HepG2 (cell line): Measurements from ENCODE around the gene GNG3. TPM values are rescaled to one million over a fixed set of nuclear protein-coding genes. Genes with fewer than 3 reads are reported as not detected.
A peak's percentile ranks its signal among the peaks of the same experiment; 100 is the strongest.

ENCODE experiments used
- CHD2 ChIP-seq: IDR thresholded peaks from 2 replicates; pipeline ENCODE4 v1.6.1; 2011; ENCODE audit warnings: low read depth, low read length, improper control_type of control experiment
- CREB1 ChIP-seq, 2 experiments: fragments of 450-650 bp in 1 of 2; IDR thresholded peaks; 2 replicates each; pipeline ENCODE4 v1.6.1; 2016 to 2017; ENCODE audit warnings: control low read depth in 1 of 2, mild to moderate bottlenecking in 1 of 2, missing compliant biosample characterization in 1 of 2, missing genetic modification characterization in 1 of 2
- DDIT3 ChIP-seq: sonication (generic); formaldehyde crosslinking; IDR thresholded peaks from 2 replicates; pipeline ENCODE4 v1.4.0; 2020; ENCODE audit warnings: mild to moderate bottlenecking, missing genetic modification reagents
- FOSL2 ChIP-seq: sonication (generic); formaldehyde crosslinking; IDR thresholded peaks from 2 replicates; pipeline ENCODE4 v1.4.0; 2020; ENCODE audit warnings: missing genetic modification reagents
- MAZ ChIP-seq, 2 experiments: sonication (generic) in 1 of 2; formaldehyde crosslinking in 1 of 2; IDR thresholded peaks; 2 replicates each; pipeline versions ENCODE4 v1.5.0 to v1.6.1; 2012 to 2020; ENCODE audit warnings: low read depth in 2 of 2, mild to moderate bottlenecking in 2 of 2, borderline replicate concordance in 1 of 2, improper control_type of control experiment in 1 of 2, low read length in 1 of 2, missing genetic modification reagents in 1 of 2, moderate library complexity in 1 of 2
- NBN ChIP-seq: fragments of 450-650 bp; conservative IDR thresholded peaks from 2 replicates; pipeline ENCODE4 v1.6.1; 2017
- NR2F6 ChIP-seq, 2 experiments: IDR thresholded peaks; 2 replicates each; pipeline ENCODE4 v1.6.1; 2016; ENCODE audit warnings: antibody characterized with exemption in 1 of 2, mild to moderate bottlenecking in 1 of 2
- PHB2 ChIP-seq: fragments of 450-650 bp; IDR thresholded peaks from 2 replicates; pipeline ENCODE4 v1.6.1; 2018; ENCODE audit not compliant: partially characterized antibody
- PHF8 ChIP-seq: sonication (generic); formaldehyde crosslinking; IDR thresholded peaks from 2 replicates; pipeline ENCODE4 v1.5.0; 2020; ENCODE audit warnings: missing genetic modification reagents
- PRDM10 ChIP-seq: sonication (generic); formaldehyde crosslinking; IDR thresholded peaks from 2 replicates; pipeline ENCODE4 v1.4.0; 2020; ENCODE audit warnings: low read depth, missing genetic modification reagents
- SATB2 ChIP-seq: sonication (generic); formaldehyde crosslinking; IDR thresholded peaks from 2 replicates; pipeline ENCODE4 v1.5.0; 2020; ENCODE audit warnings: missing genetic modification reagents
- SMAD1 ChIP-seq: sonication (generic); formaldehyde crosslinking; IDR thresholded peaks from 2 replicates; pipeline ENCODE4 v1.4.0; 2020; ENCODE audit warnings: missing genetic modification reagents, low read depth, mild to moderate bottlenecking, borderline replicate concordance
- SP2 ChIP-seq: sonication (generic); formaldehyde crosslinking; IDR thresholded peaks from 2 replicates; pipeline ENCODE4 v1.5.1; 2020; ENCODE audit warnings: mild to moderate bottlenecking, missing genetic modification reagents
- TBX2 ChIP-seq: sonication (generic); formaldehyde crosslinking; IDR thresholded peaks from 2 replicates; pipeline ENCODE4 v1.5.0; 2020; ENCODE audit warnings: missing genetic modification reagents, mild to moderate bottlenecking, borderline replicate concordance
- TERF1 ChIP-seq: sonication (generic); formaldehyde crosslinking; IDR thresholded peaks from 2 replicates; pipeline ENCODE4 v1.8.0; 2022; ENCODE audit warnings: mild to moderate bottlenecking, missing genetic modification reagents, moderate library complexity
- TOPORS ChIP-seq: sonication (generic); formaldehyde crosslinking; IDR thresholded peaks from 2 replicates; pipeline ENCODE4 v1.8.0; 2023; ENCODE audit warnings: mild to moderate bottlenecking, missing genetic modification reagents
- WIZ ChIP-seq: sonication (generic); formaldehyde crosslinking; IDR thresholded peaks from 2 replicates; pipeline ENCODE4 v1.5.1; 2020; ENCODE audit warnings: mild to moderate bottlenecking, missing genetic modification reagents
- ZBTB42 ChIP-seq: sonication (generic); formaldehyde crosslinking; IDR thresholded peaks from 2 replicates; pipeline ENCODE4 v1.5.0; 2020; ENCODE audit warnings: mild to moderate bottlenecking, missing genetic modification reagents
- ZMYM2 ChIP-seq: sonication (generic); formaldehyde crosslinking; IDR thresholded peaks from 2 replicates; pipeline ENCODE4 v1.8.0; 2022; ENCODE audit warnings: mild to moderate bottlenecking, missing genetic modification reagents
- ZNF180 ChIP-seq: sonication (generic); formaldehyde crosslinking; IDR thresholded peaks from 2 replicates; pipeline ENCODE4 v1.4.0; 2020; ENCODE audit warnings: low read depth, missing genetic modification reagents, borderline replicate concordance
- ZNF343 ChIP-seq: sonication (generic); formaldehyde crosslinking; IDR thresholded peaks from 2 replicates; pipeline ENCODE4 v1.4.0; 2020; ENCODE audit warnings: mild to moderate bottlenecking, missing genetic modification reagents
- ZNF614 ChIP-seq: IDR thresholded peaks from 2 replicates; pipeline ENCODE4 v1.6.1; 2018; ENCODE audit warnings: missing biosample characterization, missing genetic modification reagents, inconsistent platforms, borderline replicate concordance
- ZNF710 ChIP-seq: sonication (generic); formaldehyde crosslinking; IDR thresholded peaks from 2 replicates; pipeline ENCODE4 v1.5.0; 2020; ENCODE audit warnings: mild to moderate bottlenecking, missing genetic modification reagents, borderline replicate concordance
- polyA plus RNA-seq, 8 experiments: library from polyadenylated mRNA; depleted of rRNA in 3 of 8; stranded (reverse) in 7 of 8; unstranded in 1 of 8; fragments of >200 nt; fragmentation: Illumina TruSeq in 4 of 8; extraction: Trizol in 4 of 8; gene quantifications; 2 replicates each; pipeline versions ENCODE4 v1.2.1 to v1.2.3, GENCODE V29; 2011 to 2016; ENCODE audit warnings: low read depth in 4 of 8, missing spikeins in 1 of 8, mixed read lengths in 1 of 8; ENCODE audit not compliant: insufficient read depth in 1 of 8
- total RNA-seq, 5 experiments: library from RNA; depleted of rRNA; stranded (reverse); fragments of >200 nt; fragmentation: Illumina TruSeq; extraction: Trizol; gene quantifications; 2 replicates each; pipeline ENCODE4 v1.2.3, GENCODE V29; 2016; ENCODE audit warnings: low read depth in 1 of 5

The GNG3 gene
- total and polyA plus RNA-seq, 2 of the 13 experiments (the other 11 are each of a cell fraction or from before 2014, with no cell fraction given) = not detected

- no peak for TF ChIP-seq TERF1 (CRISPR knock-in tag)
- no peak for TF ChIP-seq CREB1 (IDR thresholded peaks at IDR 0.05)
- no peak for TF ChIP-seq CREB1 (CRISPR knock-in tag; IDR thresholded peaks at IDR 0.05)
- 0 out of 2 replicates have a peak, but pooled peaks have one; percentile 12 for TF ChIP-seq ZNF343 (CRISPR knock-in tag)
- peak; percentile 49; the same call in 1 of the 2 replicates for TF ChIP-seq ZBTB42 (CRISPR knock-in tag)
- TF ChIP-seq CHD2 = no peak
- no peak for TF ChIP-seq ZNF614
- 0 out of 2 replicates have a peak, but pooled peaks have one; percentile 16 for TF ChIP-seq SP2
- no peak for TF ChIP-seq WIZ (CRISPR knock-in tag)
- TF ChIP-seq TOPORS (CRISPR knock-in tag) = no peak
- no peak for TF ChIP-seq ZNF710 (CRISPR knock-in tag)
- TF ChIP-seq DDIT3 (CRISPR knock-in tag) = no peak
- no peak for TF ChIP-seq ZMYM2 (CRISPR knock-in tag)
- no peak for TF ChIP-seq SATB2 (CRISPR knock-in tag)
- TF ChIP-seq FOSL2 (CRISPR knock-in tag) = no peak
- TF ChIP-seq PRDM10 (CRISPR knock-in tag) = no peak
- TF ChIP-seq NBN = no peak
- TF ChIP-seq PHB2 = no peak
- TF ChIP-seq PHF8 (CRISPR knock-in tag) = peak; percentile 47; the same call in 1 of the 2 replicates
- no peak for TF ChIP-seq SMAD1 (CRISPR knock-in tag)
- peak; percentile 54; the same call in 1 of the 2 replicates for TF ChIP-seq TBX2 (CRISPR knock-in tag)
- no peak for TF ChIP-seq NR2F6 (IDR thresholded peaks at IDR 0.05)
- TF ChIP-seq NR2F6 (CRISPR knock-in tag; IDR thresholded peaks at IDR 0.05) = no peak
- no peak for TF ChIP-seq ZNF180 (CRISPR knock-in tag)
- no peak for TF ChIP-seq MAZ (IDR thresholded peaks at IDR 0.05; ENCODE audit: borderline replicate concordance, low read depth, low read length)
- TF ChIP-seq MAZ (CRISPR knock-in tag; IDR thresholded peaks at IDR 0.05; ENCODE audit: low read depth) = no peak
Observed at GRCh38 chr11:62726156-62726914, 18.9 kb downstream of the GNG3 start (continued).
